H9 (cell line): ENCODE results near the gene DOCK1. TPM values are rescaled to one million over a fixed set of nuclear protein-coding genes. Genes with fewer than 3 reads are reported as not detected.
A peak's percentile ranks its signal among the peaks of the same experiment; 100 is the strongest.

Experiments used
- DNase-seq: peaks from one replicate; pipeline ENCODE4 v3.0.0-alpha.2; 2017
- H2AFZ ChIP-seq: one replicate; pipeline ENCODE4 v1.6.1; 2013; ENCODE audit warnings: mild to moderate bottlenecking, low read length, control low read depth, moderate library complexity
- H2AK5ac ChIP-seq: 2 replicates; pipeline ENCODE4 v1.6.1; 2013; ENCODE audit warnings: low read length, control low read depth, mixed read lengths; ENCODE audit not compliant: insufficient read length
- H2BK120ac ChIP-seq: one replicate; pipeline ENCODE4 v1.6.1; 2013; ENCODE audit warnings: low read depth, mild to moderate bottlenecking, low read length, control low read depth, inconsistent platforms; ENCODE audit not compliant: poor library complexity, severe bottlenecking
- H2BK12ac ChIP-seq: 2 replicates; pipeline ENCODE4 v1.6.1; 2013; ENCODE audit warnings: low read length, control low read depth, mixed read lengths, low read depth; ENCODE audit not compliant: insufficient read length
- H2BK15ac ChIP-seq: 2 replicates; pipeline ENCODE4 v1.6.1; 2013; ENCODE audit warnings: low read depth, low read length, control low read depth
- H2BK20ac ChIP-seq: one replicate; pipeline ENCODE4 v1.6.1; 2013; ENCODE audit warnings: low read depth, mild to moderate bottlenecking, low read length, control low read depth, inconsistent platforms; ENCODE audit not compliant: poor library complexity, severe bottlenecking
- H2BK5ac ChIP-seq: 2 replicates; pipeline ENCODE4 v1.6.1; 2013; ENCODE audit warnings: low read length, control low read depth, mixed read lengths; ENCODE audit not compliant: insufficient read length
- H3K14ac ChIP-seq: 2 replicates; pipeline ENCODE4 v1.6.1; 2013; ENCODE audit warnings: low read length, control low read depth; ENCODE audit not compliant: insufficient read depth
- H3K18ac ChIP-seq: 2 replicates; pipeline ENCODE4 v1.6.1; 2013; ENCODE audit warnings: low read depth, mild to moderate bottlenecking, mixed read lengths, low read length, control low read depth; ENCODE audit not compliant: insufficient read length
- H3K23ac ChIP-seq: 2 replicates; pipeline ENCODE4 v1.6.1; 2013; ENCODE audit warnings: low read length, control low read depth, mixed read lengths, low read depth; ENCODE audit not compliant: insufficient read length
- H3K23me2 ChIP-seq: 2 replicates; pipeline ENCODE4 v1.6.1; 2013; ENCODE audit warnings: low read depth, mild to moderate bottlenecking, mixed read lengths, low read length, control low read depth; ENCODE audit not compliant: insufficient read length, poor library complexity, severe bottlenecking
- H3K27ac ChIP-seq: 2 replicates; pipeline ENCODE4 v1.5.1; 2013; ENCODE audit warnings: low read length, control low read depth, mixed read lengths, low read depth; ENCODE audit not compliant: insufficient read length
- H3K27me3 ChIP-seq: 2 replicates; pipeline ENCODE4 v1.6.1; 2013; ENCODE audit warnings: low read length, control low read depth, inconsistent platforms; ENCODE audit not compliant: insufficient read depth
- H3K4ac ChIP-seq: 2 replicates; pipeline ENCODE4 v1.6.1; 2013; ENCODE audit warnings: low read depth, mild to moderate bottlenecking, control low read depth, inconsistent platforms, low read length, moderate library complexity
- H3K4me1 ChIP-seq: 2 replicates; pipeline ENCODE4 v1.6.1; 2013; ENCODE audit warnings: low read length, control low read depth, inconsistent platforms; ENCODE audit not compliant: insufficient read depth
- H3K4me2 ChIP-seq: 2 replicates; pipeline ENCODE4 v1.6.1; 2013; ENCODE audit warnings: low read length, control low read depth, mixed read lengths; ENCODE audit not compliant: insufficient read length, insufficient read depth
- H3K56ac ChIP-seq: 2 replicates; pipeline ENCODE4 v1.6.1; 2013; ENCODE audit warnings: low read depth, mild to moderate bottlenecking, mixed read lengths, low read length, control low read depth; ENCODE audit not compliant: insufficient read length
- H3K79me1 ChIP-seq: 2 replicates; pipeline ENCODE4 v1.6.1; 2013; ENCODE audit warnings: low read depth, mild to moderate bottlenecking, moderate library complexity, low read length, control low read depth, inconsistent platforms; ENCODE audit not compliant: insufficient read depth, poor library complexity, severe bottlenecking
- H3K79me2 ChIP-seq: 2 replicates; pipeline ENCODE4 v1.6.1; 2013; ENCODE audit warnings: low read length, control low read depth, inconsistent platforms; ENCODE audit not compliant: insufficient read depth
- H3K9ac ChIP-seq: 2 replicates; pipeline ENCODE4 v1.6.1; 2013; ENCODE audit warnings: low read length, control low read depth, mixed read lengths; ENCODE audit not compliant: insufficient read length; ENCODE audit errors: extremely low read depth
- H3K9me3 ChIP-seq: one replicate; pipeline ENCODE4 v1.6.1; 2013; ENCODE audit warnings: low read depth, low read length, inconsistent platforms; ENCODE audit not compliant: control insufficient read depth
- H3T11ph ChIP-seq: one replicate; pipeline ENCODE4 v1.6.1; 2013; ENCODE audit warnings: mild to moderate bottlenecking, low read length, control low read depth, inconsistent platforms
- H4K20me1 ChIP-seq: one replicate; pipeline ENCODE4 v1.6.1; 2013; ENCODE audit not compliant: control insufficient read depth, insufficient read length, insufficient read depth
- H4K5ac ChIP-seq: 2 replicates; pipeline ENCODE4 v1.6.1; 2013; ENCODE audit warnings: low read depth, mild to moderate bottlenecking, mixed read lengths, low read length, control low read depth; ENCODE audit not compliant: insufficient read length
- H4K8ac ChIP-seq: replicated peaks from 2 replicates; pipeline ENCODE4 v1.6.1; 2013; ENCODE audit warnings: low read length, control low read depth, mixed read lengths, low read depth; ENCODE audit not compliant: insufficient read length
- H4K91ac ChIP-seq: 2 replicates; pipeline ENCODE4 v1.6.1; 2013; ENCODE audit warnings: low read depth, mild to moderate bottlenecking, moderate library complexity, mixed read lengths, low read length, control low read depth; ENCODE audit not compliant: insufficient read length
- H3K27ac Mint-ChIP-seq, 3 experiments: 2 replicates in 2 of 3; 3 replicates in 1 of 3; pipeline ENCODE4 v1.8.0; 2020 to 2021; ENCODE audit warnings: mixed read lengths in 3 of 3, mild to moderate bottlenecking in 1 of 3, moderate library complexity in 1 of 3
- H3K27me3 Mint-ChIP-seq: 2 replicates; pipeline ENCODE4 v1.8.0; 2021; ENCODE audit warnings: low read depth, mild to moderate bottlenecking, moderate library complexity, mixed read lengths
- H3K36me3 Mint-ChIP-seq, 3 experiments: 2 replicates in 2 of 3; 3 replicates in 1 of 3; pipeline ENCODE4 v1.8.0; 2020 to 2021; ENCODE audit warnings: low read depth in 3 of 3, mixed read lengths in 3 of 3; ENCODE audit not compliant: insufficient read depth in 1 of 3
- H3K4me1 Mint-ChIP-seq, 2 experiments: 2 replicates each; pipeline ENCODE4 v1.8.0; 2020; ENCODE audit warnings: mixed read lengths in 2 of 2
- H3K4me3 Mint-ChIP-seq, 2 experiments: 2 replicates in 1 of 2; 3 replicates in 1 of 2; pipeline ENCODE4 v1.8.0; 2020 to 2021; ENCODE audit warnings: mild to moderate bottlenecking in 2 of 2, mixed read lengths in 2 of 2, moderate library complexity in 1 of 2
- H3K9me3 Mint-ChIP-seq, 2 experiments: 2 replicates in 1 of 2; 3 replicates in 1 of 2; pipeline ENCODE4 v1.8.0; 2020; ENCODE audit warnings: mild to moderate bottlenecking in 2 of 2, mixed read lengths in 2 of 2, moderate library complexity in 1 of 2
- WGBS: extraction: QIAGEN DNeasy Blood & Tissue Kit; methylation state at CpG from one replicate; pipeline ENCODE4 v1.1.7; 2013; ENCODE audit warnings: missing lambda C conversion rate, low lambda C conversion rate, mixed read lengths; ENCODE audit not compliant: insufficient read length; ENCODE audit errors: extremely low coverage; 5-methylcytosine and 5-hydroxymethylcytosine counted together
- total RNA-seq: library from RNA; stranded (reverse); gene quantifications from 2 replicates; pipeline ENCODE4 v1.2.1, GENCODE V29; 2021
- TF ChIP-seq, protein P1 (sequence below): fragments of 200-600 bp; sonication (generic); conservative IDR thresholded peaks from 3 replicates; pipeline ENCODE4 v1.8.0; 2021; ENCODE audit warnings: antibody characterized with exemption, mild to moderate bottlenecking

DOCK1 gene
- total RNA-seq, 1 experiment from 2014 or later, result 57.0 TPM

- no peak overlapping the region for H2BK15ac ChIP-seq
- H3K36me3 Mint-ChIP-seq, result peaks cover 0 to 5% (median 0%) of the 10 kb centered on the region in 3 experiments; a peak in 1 of 7 replicates
- no peak overlapping the region for H4K8ac ChIP-seq
- WGBS, result no CpG with 5 or more reads among the region's 6 CpGs
- no peak overlapping the region for H3K23ac ChIP-seq
- H2AFZ ChIP-seq, result no peak overlapping the region
- TF ChIP-seq, protein P1, sequence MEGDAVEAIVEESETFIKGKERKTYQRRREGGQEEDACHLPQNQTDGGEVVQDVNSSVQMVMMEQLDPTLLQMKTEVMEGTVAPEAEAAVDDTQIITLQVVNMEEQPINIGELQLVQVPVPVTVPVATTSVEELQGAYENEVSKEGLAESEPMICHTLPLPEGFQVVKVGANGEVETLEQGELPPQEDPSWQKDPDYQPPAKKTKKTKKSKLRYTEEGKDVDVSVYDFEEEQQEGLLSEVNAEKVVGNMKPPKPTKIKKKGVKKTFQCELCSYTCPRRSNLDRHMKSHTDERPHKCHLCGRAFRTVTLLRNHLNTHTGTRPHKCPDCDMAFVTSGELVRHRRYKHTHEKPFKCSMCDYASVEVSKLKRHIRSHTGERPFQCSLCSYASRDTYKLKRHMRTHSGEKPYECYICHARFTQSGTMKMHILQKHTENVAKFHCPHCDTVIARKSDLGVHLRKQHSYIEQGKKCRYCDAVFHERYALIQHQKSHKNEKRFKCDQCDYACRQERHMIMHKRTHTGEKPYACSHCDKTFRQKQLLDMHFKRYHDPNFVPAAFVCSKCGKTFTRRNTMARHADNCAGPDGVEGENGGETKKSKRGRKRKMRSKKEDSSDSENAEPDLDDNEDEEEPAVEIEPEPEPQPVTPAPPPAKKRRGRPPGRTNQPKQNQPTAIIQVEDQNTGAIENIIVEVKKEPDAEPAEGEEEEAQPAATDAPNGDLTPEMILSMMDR, result no peak
- no peak overlapping the region for H2BK120ac ChIP-seq
- H3K14ac ChIP-seq, result no peak overlapping the region
- no peak overlapping the region for H3K4me2 ChIP-seq
- 0 out of 2 replicates have a peak, but pooled peaks cover 2% of the 10 kb centered on the region for H3K4me1 ChIP-seq
- no peak overlapping the region for H4K5ac ChIP-seq
- no peak overlapping the region for H3K9ac ChIP-seq
- no peaks in the 10 kb centered on the region for H3K23me2 ChIP-seq
- H3K18ac ChIP-seq, result no peak overlapping the region
- H2BK5ac ChIP-seq, result no peak overlapping the region
- H4K91ac ChIP-seq, result no peak overlapping the region
- H3K4ac ChIP-seq, result no peak overlapping the region
- H2BK12ac ChIP-seq, result no peak overlapping the region
- peaks cover 10 to 29% of the 10 kb centered on the region in 2 experiments for H3K4me1 Mint-ChIP-seq
- no peaks in the 10 kb centered on the region; the same call in 1 of the 2 replicates for H3K27me3 Mint-ChIP-seq
- H3K4me3 Mint-ChIP-seq, result no peak overlapping the region
- H3T11ph ChIP-seq, result no peak overlapping the region
- no peaks in the 10 kb centered on the region for H3K79me1 ChIP-seq
- no peak overlapping the region for H3K56ac ChIP-seq
- no peak for DNase-seq
- no peaks in the 10 kb centered on the region for H3K79me2 ChIP-seq
- H2BK20ac ChIP-seq, result no peak overlapping the region
- H3K9me3 Mint-ChIP-seq, result no peaks in the 10 kb centered on the region
- H3K27me3 ChIP-seq, result no peaks in the 10 kb centered on the region
- H4K20me1 ChIP-seq, result no peaks in the 10 kb centered on the region
- no peak overlapping the region for H3K27ac ChIP-seq
- H2AK5ac ChIP-seq, result no peak overlapping the region
- peak overlapping the region in 1 of 3 experiments; percentile 66; a peak in 2 of 7 replicates for H3K27ac Mint-ChIP-seq
- no peaks in the 10 kb centered on the region for H3K9me3 ChIP-seq
Observed at GRCh38 chr10:127356360-127356759, 451.1 kb downstream of the DOCK1 start.
